Mammary epithelial cell (primary cell): ENCODE data around the gene FHIP1B.

Source experiments
- EZH2 ChIP-seq: IDR thresholded peaks from 2 replicates; pipeline ENCODE4 v1.6.1; 2012; ENCODE audit warnings: low read length, inconsistent platforms, borderline replicate concordance
- TF ChIP-seq, protein P1 (sequence below), 2 donors: IDR thresholded peaks in 1 of 2; conservative IDR thresholded peaks in 1 of 2; 2 replicates each; pipeline ENCODE4 v1.5.1; 2011 to 2012; ENCODE audit warnings: inconsistent platforms in 2 of 2, low read length in 2 of 2, mild to moderate bottlenecking in 2 of 2, control low read depth in 1 of 2, low read depth in 1 of 2; ENCODE audit not compliant: insufficient read depth in 1 of 2; ENCODE audit errors: extremely low read depth in 1 of 2

DNA sequence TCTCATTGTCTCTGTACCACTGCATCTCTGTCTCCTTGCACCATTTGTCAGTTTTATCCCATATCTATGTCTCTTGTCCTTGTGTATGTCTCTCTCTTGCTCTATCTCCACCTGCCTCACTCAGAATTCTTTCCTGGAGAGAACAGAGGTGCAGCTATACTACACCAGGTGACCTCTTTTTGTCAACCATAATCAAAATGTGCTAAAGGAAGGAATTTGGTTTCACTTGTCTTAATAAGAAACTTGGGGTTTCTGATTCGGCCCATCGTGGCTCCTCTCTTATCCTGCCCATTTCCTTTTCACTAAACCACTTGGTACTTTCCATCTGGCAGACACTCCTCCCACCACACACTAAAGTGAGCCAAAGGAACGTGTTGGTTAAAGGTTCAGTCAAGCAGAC is 31.1 kb downstream of the FHIP1B start:
- no peak for TF ChIP-seq EZH2
- TF ChIP-seq, protein P1, sequence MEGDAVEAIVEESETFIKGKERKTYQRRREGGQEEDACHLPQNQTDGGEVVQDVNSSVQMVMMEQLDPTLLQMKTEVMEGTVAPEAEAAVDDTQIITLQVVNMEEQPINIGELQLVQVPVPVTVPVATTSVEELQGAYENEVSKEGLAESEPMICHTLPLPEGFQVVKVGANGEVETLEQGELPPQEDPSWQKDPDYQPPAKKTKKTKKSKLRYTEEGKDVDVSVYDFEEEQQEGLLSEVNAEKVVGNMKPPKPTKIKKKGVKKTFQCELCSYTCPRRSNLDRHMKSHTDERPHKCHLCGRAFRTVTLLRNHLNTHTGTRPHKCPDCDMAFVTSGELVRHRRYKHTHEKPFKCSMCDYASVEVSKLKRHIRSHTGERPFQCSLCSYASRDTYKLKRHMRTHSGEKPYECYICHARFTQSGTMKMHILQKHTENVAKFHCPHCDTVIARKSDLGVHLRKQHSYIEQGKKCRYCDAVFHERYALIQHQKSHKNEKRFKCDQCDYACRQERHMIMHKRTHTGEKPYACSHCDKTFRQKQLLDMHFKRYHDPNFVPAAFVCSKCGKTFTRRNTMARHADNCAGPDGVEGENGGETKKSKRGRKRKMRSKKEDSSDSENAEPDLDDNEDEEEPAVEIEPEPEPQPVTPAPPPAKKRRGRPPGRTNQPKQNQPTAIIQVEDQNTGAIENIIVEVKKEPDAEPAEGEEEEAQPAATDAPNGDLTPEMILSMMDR (conservative IDR thresholded peaks at IDR 0.05 in 1 of 2, IDR thresholded peaks at IDR 0.05 in 1 of 2; ENCODE audit: extremely low read depth in 1 of 2, insufficient read depth in 1 of 2, low read depth in 1 of 2, low read length in 2 of 2), result no peak
